GM18508 (cell line): ENCODE data around the gene RGS12.
"Not testable (repeated sequence)": the region's sequence is repeated elsewhere in the genome, so short reads cannot be mapped to it uniquely, and the experiment has no call there.

Experiments
- ATAC-seq: cut with Tn5 transposase; IDR thresholded peaks from one replicate; pipeline ENCODE4 v1.9.1; 2021; ENCODE audit warnings: moderate number of reproducible peaks; ENCODE audit not compliant: insufficient read depth, unreplicated experiment

RGS12 gene

GRCh38 chr4:3293401-3294391 lies 875 bp downstream of the RGS12 start:
- ATAC-seq, result no peak

GRCh38 chr4:3294401-3295241 lies 1.8 kb downstream of the RGS12 start:
- ATAC-seq, result no peak

GRCh38 chr4:3295837-3296624 lies 3.2 kb downstream of the RGS12 start:
- no peak for ATAC-seq

- ATAC-seq, result no peak
Observed at GRCh38 chr4:3296651-3297050, 3.8 kb downstream of the RGS12 start.

- ATAC-seq, result no peak
Observed at GRCh38 chr4:3297066-3297859, 4.4 kb downstream of the RGS12 start.

GRCh38 chr4:3299122-3299975 lies 6.5 kb downstream of the RGS12 start:
- no peak for ATAC-seq

- ATAC-seq, result no peak
Observed at GRCh38 chr4:3299976-3300671, 7.3 kb downstream of the RGS12 start.

GRCh38 chr4:3300882-3301281 lies 8.1 kb downstream of the RGS12 start:
- ATAC-seq, result not testable (repeated sequence)

- ATAC-seq, result no peak
Observed at GRCh38 chr4:3301450-3302172, 8.8 kb downstream of the RGS12 start.

GRCh38 chr4:3302173-3302785 lies 9.5 kb downstream of the RGS12 start:
- no peak for ATAC-seq

- no peak for ATAC-seq
Observed at GRCh38 chr4:3302786-3303564, 10.2 kb downstream of the RGS12 start.

- ATAC-seq, result no peak
Observed at GRCh38 chr4:3303565-3303824, 10.7 kb downstream of the RGS12 start.

GRCh38 chr4:3303923-3304710 lies 11.3 kb downstream of the RGS12 start:
- ATAC-seq, result no peak

- no peak for ATAC-seq
Observed at GRCh38 chr4:3304831-3305609, 12.2 kb downstream of the RGS12 start.
